HepG2 (cell line): Measurements from ENCODE around the gene KLRK1. TPM values are rescaled to one million over a fixed set of nuclear protein-coding genes. Genes with fewer than 3 reads are reported as not detected.

Experiments used
- ATAC-seq: fragments of 200-7000 bp; cut with Tn5 transposase; 3 replicates; pipeline ENCODE4 v1.9.1; 2020; ENCODE audit warnings: mild to moderate bottlenecking, moderate library complexity
- BruUV-seq: library from RNA; stranded (reverse); fragments of 400-500 nt; replicated peaks from 2 replicates; lab custom pipeline; 2021; lab: Mats Ljungman, UMichigan
- CTCF ChIA-PET: fragments of 300-600 bp; formaldehyde crosslinking; extraction: SDS; loops from one replicate; lab custom pipeline; 2021; ENCODE audit warnings: low total read pairs, inconsistent platforms, low intra/inter-chr PET ratio; lab: Yijun Ruan, JAX
- POLR2A ChIA-PET: fragments of 350-600 bp; sonication (Branson Sonifier 250); formaldehyde crosslinking; loops from one replicate; lab custom pipeline; 2020; ENCODE audit warnings: antibody characterized with exemption, inconsistent platforms; lab: Yijun Ruan, JAX
- DNase-seq: peaks from one replicate; pipeline ENCODE4 v3.0.0-alpha.2; 2015; ENCODE audit warnings: low spot score
- FAIRE-seq: peaks from 3 replicates; lab custom pipeline; 2011; peaks lifted over from hg19 to GRCh38; lab: Jason Lieb, UNC
- H2AFZ ChIP-seq: one replicate; pipeline ENCODE4 v1.6.1; 2011; ENCODE audit warnings: low read length, inconsistent platforms
- H3K27ac ChIP-seq: fragments of 300-600 bp; 3 replicates; pipeline ENCODE4 v1.8.0; 2011; ENCODE audit warnings: mixed run types, mild to moderate bottlenecking, mixed read lengths, low read length, inconsistent platforms; ENCODE audit not compliant: insufficient read depth; ENCODE audit errors: extremely low read length
- H3K27me3 ChIP-seq, 2 experiments: fragments of 200-600 bp in 1 of 2; 2 replicates in 1 of 2; 3 replicates in 1 of 2; pipeline versions ENCODE4 v1.6.0 to v1.8.0; 2011; ENCODE audit warnings: low read length in 2 of 2, mild to moderate bottlenecking in 2 of 2, moderate library complexity in 2 of 2, inconsistent platforms in 1 of 2; ENCODE audit not compliant: insufficient read depth in 2 of 2, control insufficient read depth in 1 of 2
- H3K36me3 ChIP-seq, 2 experiments: fragments of 200-600 bp in 1 of 2; replicated peaks in 1 of 2; 2 replicates in 1 of 2; 3 replicates in 1 of 2; pipeline versions ENCODE4 v1.5.1 to v1.8.0; 2011; ENCODE audit warnings: low read length in 2 of 2, inconsistent platforms in 1 of 2; ENCODE audit not compliant: insufficient read depth in 2 of 2, control insufficient read depth in 1 of 2
- H3K4me1 ChIP-seq: 2 replicates; pipeline ENCODE4 v1.5.1; 2012; ENCODE audit warnings: low read length, inconsistent platforms; ENCODE audit not compliant: insufficient read depth
- H3K4me2 ChIP-seq: 2 replicates; pipeline ENCODE4 v1.6.0; 2011; ENCODE audit warnings: low read depth, low read length, inconsistent platforms
- H3K4me3 ChIP-seq, 3 experiments: fragments of 200-600 bp in 1 of 3; sonication (generic), shearing (Covaris generic) in 1 of 3; replicated peaks in 1 of 3; 2 replicates each; pipeline ENCODE4 v1.5.1; 2011 to 2016; ENCODE audit warnings: low read length in 3 of 3, inconsistent platforms in 2 of 3, low read depth in 2 of 3, mild to moderate bottlenecking in 2 of 3, control low read depth in 1 of 3, mixed read lengths in 1 of 3; ENCODE audit not compliant: insufficient read depth in 1 of 3
- H3K79me2 ChIP-seq: one replicate; pipeline ENCODE4 v1.6.1; 2011; ENCODE audit warnings: low read length, inconsistent platforms; ENCODE audit not compliant: insufficient read depth
- H3K9ac ChIP-seq: 2 replicates; pipeline ENCODE4 v1.6.0; 2011; ENCODE audit warnings: mild to moderate bottlenecking, low read depth, low read length, inconsistent platforms; ENCODE audit not compliant: insufficient read depth
- H3K9me3 ChIP-seq: 2 replicates; pipeline ENCODE4 v1.5.1; 2012; ENCODE audit warnings: mild to moderate bottlenecking, low read length
- H4K20me1 ChIP-seq: 2 replicates; pipeline ENCODE4 v1.6.0; 2011; ENCODE audit warnings: inconsistent platforms, mild to moderate bottlenecking, low read length, moderate library complexity; ENCODE audit not compliant: insufficient read depth
- EEA1 ChIP-seq: sonication (generic); formaldehyde crosslinking; IDR thresholded peaks from 2 replicates; pipeline ENCODE4 v1.5.1; 2020; ENCODE audit warnings: mild to moderate bottlenecking, missing genetic modification reagents, borderline replicate concordance
- ETV6 ChIP-seq: sonication (generic); formaldehyde crosslinking; conservative IDR thresholded peaks from 2 replicates; pipeline ENCODE4 v1.4.0; 2020; ENCODE audit warnings: missing genetic modification reagents
- FOXP1 ChIP-seq, 2 experiments: fragments of 450-650 bp in 1 of 2; IDR thresholded peaks; 2 replicates each; pipeline ENCODE4 v1.6.1; 2017 to 2018; ENCODE audit warnings: antibody characterized with exemption in 1 of 2
- KMT2A ChIP-seq: sonication (generic); formaldehyde crosslinking; IDR thresholded peaks from 2 replicates; pipeline ENCODE4 v1.4.0; 2020; ENCODE audit warnings: missing genetic modification reagents
- MAX ChIP-seq: IDR thresholded peaks from 2 replicates; pipeline ENCODE4 v1.6.1; 2012; ENCODE audit warnings: inconsistent platforms
- NFKB2 ChIP-seq: sonication (generic); formaldehyde crosslinking; IDR thresholded peaks from 2 replicates; pipeline ENCODE4 v1.4.0; 2020; ENCODE audit warnings: missing genetic modification reagents, borderline replicate concordance
- RELA ChIP-seq: sonication (generic); formaldehyde crosslinking; IDR thresholded peaks from 2 replicates; pipeline ENCODE4 v1.4.0; 2020; ENCODE audit warnings: missing genetic modification reagents
- ZKSCAN8 ChIP-seq: IDR thresholded peaks from 2 replicates; pipeline ENCODE4 v1.6.1; 2016; ENCODE audit warnings: borderline replicate concordance, missing genetic modification reagents, missing compliant biosample characterization
- ZNF121 ChIP-seq: sonication (generic); formaldehyde crosslinking; IDR thresholded peaks from 2 replicates; pipeline ENCODE4 v1.5.0; 2020; ENCODE audit warnings: mild to moderate bottlenecking, missing genetic modification reagents
- ZNF142 ChIP-seq: sonication (generic); formaldehyde crosslinking; IDR thresholded peaks from 2 replicates; pipeline ENCODE4 v1.4.0; 2020; ENCODE audit warnings: missing genetic modification reagents
- ZNF30 ChIP-seq: sonication (generic); formaldehyde crosslinking; IDR thresholded peaks from 2 replicates; pipeline ENCODE4 v1.5.0; 2020; ENCODE audit warnings: mild to moderate bottlenecking, missing genetic modification reagents
- ZNF326 ChIP-seq: sonication (generic); formaldehyde crosslinking; IDR thresholded peaks from 2 replicates; pipeline ENCODE4 v1.4.0; 2020; ENCODE audit warnings: missing genetic modification reagents, borderline replicate concordance
- ZNF572 ChIP-seq: sonication (generic); formaldehyde crosslinking; IDR thresholded peaks from 2 replicates; pipeline ENCODE4 v1.5.1; 2020; ENCODE audit warnings: mild to moderate bottlenecking, missing genetic modification reagents
- ZNF598 ChIP-seq: sonication (generic); formaldehyde crosslinking; IDR thresholded peaks from 2 replicates; pipeline ENCODE4 v1.5.1; 2020; ENCODE audit warnings: mild to moderate bottlenecking, missing genetic modification reagents, borderline replicate concordance
- WGBS: methylation state at CpG from one replicate; pipeline ENCODE4 v1.1.6; 2017; ENCODE audit warnings: low lambda C conversion rate; 5-methylcytosine and 5-hydroxymethylcytosine counted together
- in situ Hi-C: cut with HindIII; loops from 2 replicates; pipeline ENCODE4 v1.10.0; 2017; ENCODE audit warnings: low pct_unique_long_range_greater_than_20kb; ENCODE audit not compliant: extremely low pct_ligation_motif_present
- intact Hi-C: fragments of 100-400 bp; cut with micrococcal nuclease; formaldehyde crosslinking; loops from one replicate; pipeline ENCODE4 v1.10.0; 2022; ENCODE audit not compliant: unreplicated experiment
- polyA plus RNA-seq, 8 experiments: library from polyadenylated mRNA; depleted of rRNA in 3 of 8; stranded (reverse) in 7 of 8; unstranded in 1 of 8; fragments of >200 nt; fragmentation: Illumina TruSeq in 4 of 8; extraction: Trizol in 4 of 8; gene quantifications; 2 replicates each; pipeline versions ENCODE4 v1.2.1 to v1.2.3, GENCODE V29; 2011 to 2016; ENCODE audit warnings: low read depth in 4 of 8, missing spikeins in 1 of 8, mixed read lengths in 1 of 8; ENCODE audit not compliant: insufficient read depth in 1 of 8
- total RNA-seq, 5 experiments: library from RNA; depleted of rRNA; stranded (reverse); fragments of >200 nt; fragmentation: Illumina TruSeq; extraction: Trizol; gene quantifications; 2 replicates each; pipeline ENCODE4 v1.2.3, GENCODE V29; 2016; ENCODE audit warnings: low read depth in 1 of 5
- TF ChIP-seq, protein P1 (sequence below): sonication (generic); formaldehyde crosslinking; IDR thresholded peaks from 2 replicates; pipeline ENCODE4 v1.9.0; 2022; ENCODE audit warnings: low read depth, missing genetic modification reagents

The KLRK1 gene
- total and polyA plus RNA-seq, 2 of the 13 experiments (the other 11 are each of a cell fraction or from before 2014, with no cell fraction given), result not detected

GRCh38 chr12:10405294-10405693 lies 15.5 kb upstream of the KLRK1 start:
- WGBS, result 30% methylated on average over 5 of the region's 5 CpGs
- no peaks in the 10 kb centered on the region for H3K36me3 ChIP-seq
- no peaks in the 10 kb centered on the region for H3K4me1 ChIP-seq
- no peaks in the 10 kb centered on the region for H3K27me3 ChIP-seq
- H2AFZ ChIP-seq, result no peak overlapping the region
- H3K27ac ChIP-seq, result no peak overlapping the region
- H3K9ac ChIP-seq, result no peak overlapping the region
- POLR2A ChIA-PET, result no interaction called here
- H3K4me2 ChIP-seq, result no peak overlapping the region
- no peaks in the 10 kb centered on the region for H3K79me2 ChIP-seq
- H3K4me3 ChIP-seq, result no peak overlapping the region
- DNase-seq (no peak), FAIRE-seq (no peak), ATAC-seq (no peak)
- CTCF ChIA-PET, result no interaction called here
- in situ Hi-C loops, result no loop called here
- no peaks in the 10 kb centered on the region for H3K9me3 ChIP-seq
- no TSS peak for BruUV-seq
- H4K20me1 ChIP-seq, result no peaks in the 10 kb centered on the region
- intact Hi-C loops, result no loop called here
- TF ChIP-seq ZNF326 (CRISPR knock-in tag) (no peak), EEA1 (CRISPR knock-in tag) (no peak), MAX (no peak), ZNF572 (CRISPR knock-in tag) (no peak), FOXP1 (IDR thresholded peaks at IDR 0.05) (no peak), FOXP1 (CRISPR knock-in tag; IDR thresholded peaks at IDR 0.05) (no peak), RELA (CRISPR knock-in tag) (no peak), ZNF30 (no peak), NFKB2 (CRISPR knock-in tag) (no peak), ZNF121 (CRISPR knock-in tag) (no peak), ZKSCAN8 (no peak), KMT2A (CRISPR knock-in tag) (no peak), ZNF142 (CRISPR knock-in tag) (no peak), ZNF598 (CRISPR knock-in tag) (no peak), ETV6 (CRISPR knock-in tag) (no peak)
- TF ChIP-seq, protein P1, sequence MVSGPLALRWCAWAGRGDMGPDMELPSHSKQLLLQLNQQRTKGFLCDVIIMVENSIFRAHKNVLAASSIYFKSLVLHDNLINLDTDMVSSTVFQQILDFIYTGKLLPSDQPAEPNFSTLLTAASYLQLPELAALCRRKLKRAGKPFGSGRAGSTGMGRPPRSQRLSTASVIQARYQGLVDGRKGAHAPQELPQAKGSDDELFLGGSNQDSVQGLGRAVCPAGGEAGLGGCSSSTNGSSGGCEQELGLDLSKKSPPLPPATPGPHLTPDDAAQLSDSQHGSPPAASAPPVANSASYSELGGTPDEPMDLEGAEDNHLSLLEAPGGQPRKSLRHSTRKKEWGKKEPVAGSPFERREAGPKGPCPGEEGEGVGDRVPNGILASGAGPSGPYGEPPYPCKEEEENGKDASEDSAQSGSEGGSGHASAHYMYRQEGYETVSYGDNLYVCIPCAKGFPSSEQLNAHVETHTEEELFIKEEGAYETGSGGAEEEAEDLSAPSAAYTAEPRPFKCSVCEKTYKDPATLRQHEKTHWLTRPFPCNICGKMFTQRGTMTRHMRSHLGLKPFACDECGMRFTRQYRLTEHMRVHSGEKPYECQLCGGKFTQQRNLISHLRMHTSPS, result no peak
